HUES48 (cell line): ENCODE data around the gene HAUS3.
A peak's percentile ranks its signal among the peaks of the same experiment; 100 is the strongest.
"Not testable (repeated sequence)": the region's sequence is repeated elsewhere in the genome, so short reads cannot be mapped to it uniquely, and the experiment has no call there.

ENCODE experiments used
- H3K27ac ChIP-seq: one replicate; pipeline ENCODE4 v1.7.0; 2013; ENCODE audit warnings: low read depth, low read length, inconsistent platforms
- H3K27me3 ChIP-seq: 2 replicates; pipeline ENCODE4 v1.6.1; 2013; ENCODE audit warnings: mild to moderate bottlenecking, low read length; ENCODE audit not compliant: control insufficient read depth, insufficient read depth
- H3K36me3 ChIP-seq: 2 replicates; pipeline ENCODE4 v1.6.1; 2013; ENCODE audit warnings: low read length; ENCODE audit not compliant: control insufficient read depth, insufficient read depth
- H3K4me1 ChIP-seq: 2 replicates; pipeline ENCODE4 v1.6.1; 2013; ENCODE audit warnings: mild to moderate bottlenecking, low read length; ENCODE audit not compliant: control insufficient read depth, insufficient read depth
- H3K4me3 ChIP-seq: 2 replicates; pipeline ENCODE4 v1.5.1; 2013; ENCODE audit warnings: mild to moderate bottlenecking, low read depth, low read length
- H3K9ac ChIP-seq: 2 replicates; pipeline ENCODE4 v1.6.1; 2013; ENCODE audit warnings: mild to moderate bottlenecking, low read depth, low read length, moderate library complexity
- H3K9me3 ChIP-seq: 2 replicates; pipeline ENCODE4 v1.6.1; 2013; ENCODE audit warnings: low read length; ENCODE audit not compliant: control insufficient read depth, insufficient read depth

HAUS3 gene

DNA sequence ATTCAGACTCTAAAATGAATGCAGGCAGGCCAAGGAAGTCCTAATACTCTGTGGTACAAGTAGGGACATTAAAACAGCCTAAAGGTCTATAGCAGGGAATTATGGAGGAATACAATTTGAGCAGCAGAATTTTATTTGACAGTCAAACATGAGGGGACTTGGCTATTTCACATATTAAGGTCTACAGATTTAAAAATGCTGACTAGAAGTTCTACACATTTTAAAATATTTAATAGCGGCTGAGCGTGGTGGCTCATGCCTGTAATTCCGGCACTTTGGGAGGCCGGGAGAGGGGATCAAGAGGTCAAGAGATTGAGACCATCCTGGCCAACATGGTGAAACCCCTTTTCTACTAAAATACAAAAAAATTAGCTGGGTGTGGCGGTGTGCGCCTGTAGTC, 10.8 kb downstream of the HAUS3 start:
- Histone ChIP-seq H3K27me3 (no peaks in the 10 kb centered on the region), H3K4me1 (no peaks in the 10 kb centered on the region), H3K4me3 (no peak overlapping the region), H3K9me3 (no peaks in the 10 kb centered on the region), H3K9ac (no peak overlapping the region), H3K36me3 (peaks cover 44% of the 10 kb centered on the region), H3K27ac (no peak overlapping the region)

DNA sequence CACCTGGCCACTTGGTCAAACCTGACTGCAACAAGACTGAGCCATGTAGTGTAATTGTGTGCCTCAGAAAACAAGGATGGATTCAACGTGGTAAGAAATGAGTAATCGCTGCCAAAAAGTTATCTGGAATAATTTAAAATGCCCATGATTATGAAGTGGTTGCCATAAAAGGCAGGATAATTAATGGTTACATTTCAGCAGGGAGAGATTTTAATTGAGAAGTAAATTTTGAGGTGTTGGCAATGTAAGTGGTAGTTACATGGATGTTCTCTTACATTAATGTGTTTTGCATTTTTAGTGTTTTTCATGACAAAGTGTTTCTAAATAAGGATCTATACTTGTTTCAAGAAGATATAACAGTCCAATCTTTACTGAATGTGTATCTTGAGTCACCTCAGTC, 15.7 kb downstream of the HAUS3 start:
- Histone ChIP-seq H3K27me3 (no peaks in the 10 kb centered on the region), H3K27ac (no peak overlapping the region), H3K36me3 (peaks cover 6% of the 10 kb centered on the region; the same call in 1 of the 2 replicates), H3K4me3 (no peak overlapping the region), H3K9ac (no peak overlapping the region), H3K4me1 (peaks cover 22% of the 10 kb centered on the region), H3K9me3 (no peaks in the 10 kb centered on the region)

DNA sequence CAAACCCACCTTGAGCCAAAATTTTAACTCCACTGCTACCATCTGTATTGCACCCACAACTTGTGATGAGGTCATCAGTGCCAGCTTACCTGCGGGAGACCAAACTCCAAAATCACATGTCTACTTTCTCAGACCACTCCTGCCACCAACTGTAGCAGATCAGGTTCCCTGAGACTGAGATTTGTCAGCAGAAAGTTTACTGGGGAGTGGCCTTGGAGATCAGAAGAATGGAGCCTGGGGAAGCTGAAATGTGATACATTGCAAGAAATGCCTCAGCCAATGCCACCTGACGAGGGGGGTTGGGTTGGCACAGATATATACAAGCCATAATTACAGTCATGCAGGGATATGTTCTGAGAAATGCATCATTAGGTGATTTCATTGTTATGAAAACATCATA, 19.1 kb downstream of the HAUS3 start:
- Histone ChIP-seq H3K4me3 (no peak overlapping the region), H3K27ac (no peak overlapping the region), H3K27me3 (no peaks in the 10 kb centered on the region; the same call in 1 of the 2 replicates), H3K9ac (no peak overlapping the region), H3K36me3 (peaks cover 4% of the 10 kb centered on the region; the same call in 1 of the 2 replicates), H3K9me3 (no peaks in the 10 kb centered on the region), H3K4me1 (peaks cover 33% of the 10 kb centered on the region)

DNA sequence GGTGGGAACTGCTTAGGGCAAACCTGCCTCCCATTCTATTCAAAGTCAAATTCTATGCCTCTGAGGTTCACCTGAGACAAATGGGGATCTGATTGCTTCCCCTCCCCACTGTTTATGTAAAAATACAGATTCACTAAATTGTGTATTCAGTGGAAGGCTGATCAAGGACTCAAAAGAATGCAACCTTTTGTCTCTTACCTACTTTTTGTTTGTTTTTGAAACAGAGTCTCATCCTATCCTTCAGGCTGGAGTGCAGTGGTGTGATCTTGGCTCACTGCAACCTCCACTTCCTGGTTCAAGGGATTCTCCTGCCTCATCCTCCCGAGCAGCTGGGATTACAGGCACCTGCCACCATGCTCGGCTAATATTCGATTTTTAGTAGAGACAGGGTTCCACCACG, 20.5 kb downstream of the HAUS3 start:
- peak overlapping the region; percentile 86 for H3K27ac ChIP-seq
- 0 out of 2 replicates have a peak overlapping the region, but pooled peaks have one; percentile 9 for H3K9ac ChIP-seq
- H3K27me3 ChIP-seq, result not testable (repeated sequence)

DNA sequence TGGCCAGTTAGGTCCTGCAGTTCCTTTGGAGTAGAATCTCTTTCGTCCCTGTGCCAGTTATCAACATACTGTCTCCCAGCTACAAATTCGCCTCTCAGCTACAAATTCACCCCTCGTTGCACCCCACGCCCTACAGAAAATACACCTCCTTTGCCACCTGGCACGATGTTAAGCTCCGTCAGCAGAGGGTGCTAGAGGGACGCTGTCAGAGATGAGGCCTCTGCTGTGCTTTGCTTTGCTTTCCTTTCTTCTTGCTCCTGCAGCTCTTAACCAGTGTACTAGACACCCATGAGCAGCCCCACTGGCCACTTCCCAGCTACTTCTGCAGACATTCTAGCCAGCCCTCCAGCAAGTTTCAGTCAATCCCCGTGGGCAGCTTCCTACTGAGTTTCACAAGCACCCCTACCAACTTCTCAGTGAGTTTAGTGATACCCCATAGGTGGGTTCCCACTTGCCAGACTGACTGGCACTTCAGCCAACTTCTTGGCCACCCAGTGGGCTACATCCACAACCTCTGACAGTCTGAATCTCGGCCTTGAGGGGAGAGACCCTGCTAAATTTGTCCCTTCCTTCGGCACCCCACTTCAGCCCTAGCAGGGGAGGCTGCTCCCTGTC, 21.8 kb downstream of the HAUS3 start:
- H3K9ac ChIP-seq, result no peak overlapping the region
- H3K27me3 ChIP-seq, result no peaks in the 10 kb centered on the region; the same call in 1 of the 2 replicates
- H3K36me3 ChIP-seq, result no peaks in the 10 kb centered on the region
- no peak overlapping the region for H3K4me3 ChIP-seq
- H3K9me3 ChIP-seq, result no peaks in the 10 kb centered on the region
- H3K27ac ChIP-seq, result peak overlapping the region; percentile 46
- H3K4me1 ChIP-seq, result peaks cover 39% of the 10 kb centered on the region

More for the DNA sequence above, 20.5 kb downstream of the HAUS3 start:
- peaks cover 33% of the 10 kb centered on the region for H3K4me1 ChIP-seq
- not testable (repeated sequence) for H3K36me3 ChIP-seq, H3K9me3 ChIP-seq, H3K4me3 ChIP-seq

DNA sequence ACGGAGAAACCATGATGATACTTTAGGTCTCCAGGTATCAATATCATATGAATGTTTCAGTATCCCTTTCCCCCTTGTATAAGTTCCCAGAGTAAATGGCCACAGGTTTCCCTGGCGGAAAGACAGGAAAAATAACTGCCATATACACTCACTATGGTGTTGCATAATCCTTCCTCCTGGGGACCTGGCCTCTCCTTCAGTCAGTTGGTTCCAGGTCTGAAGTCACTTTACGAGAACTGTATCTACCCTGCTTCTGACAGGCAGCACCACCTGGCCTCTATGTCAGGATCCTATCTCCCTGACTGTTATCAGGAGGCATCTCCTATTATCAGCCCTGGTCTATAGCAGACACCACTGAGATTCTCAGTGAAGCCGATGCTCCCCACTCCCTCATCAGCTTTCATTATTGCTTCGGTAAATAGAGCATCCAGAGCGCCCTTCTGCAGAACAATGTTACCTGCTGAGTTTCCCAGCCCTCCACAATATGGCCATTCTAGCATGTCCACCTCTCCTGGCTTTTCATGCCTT, 22.6 kb downstream of the HAUS3 start:
- no peak overlapping the region for H3K4me3 ChIP-seq
- no peak overlapping the region for H3K9ac ChIP-seq
- no peaks in the 10 kb centered on the region; the same call in 1 of the 2 replicates for H3K27me3 ChIP-seq
- H3K4me1 ChIP-seq, result peaks cover 42% of the 10 kb centered on the region
- H3K36me3 ChIP-seq, result no peaks in the 10 kb centered on the region
- no peaks in the 10 kb centered on the region for H3K9me3 ChIP-seq
- H3K27ac ChIP-seq, result no peak overlapping the region

DNA sequence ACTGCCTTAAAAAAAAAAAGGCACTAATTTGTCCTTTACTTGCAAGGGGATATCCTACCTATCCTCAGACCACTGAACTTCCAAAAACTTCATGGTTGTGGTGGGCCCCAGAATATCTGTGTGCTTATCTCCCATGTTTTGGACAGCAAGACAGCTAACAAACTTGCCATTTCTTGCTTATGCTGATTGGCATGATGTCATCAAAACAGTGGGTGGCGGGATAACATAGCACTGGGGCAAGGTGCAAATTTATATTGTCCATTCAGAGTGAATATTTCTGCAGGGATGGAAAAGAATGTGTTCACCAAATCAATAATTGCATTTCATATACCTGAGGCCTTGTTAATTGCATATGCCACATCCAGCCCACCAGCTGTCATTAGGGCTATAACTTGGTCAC, 23.5 kb downstream of the HAUS3 start:
- Histone ChIP-seq H3K9me3 (no peaks in the 10 kb centered on the region), H3K9ac (no peak overlapping the region), H3K27ac (no peak overlapping the region), H3K4me3 (no peak overlapping the region), H3K27me3 (no peaks in the 10 kb centered on the region; the same call in 1 of the 2 replicates), H3K4me1 (peaks cover 41% of the 10 kb centered on the region), H3K36me3 (no peaks in the 10 kb centered on the region)

DNA sequence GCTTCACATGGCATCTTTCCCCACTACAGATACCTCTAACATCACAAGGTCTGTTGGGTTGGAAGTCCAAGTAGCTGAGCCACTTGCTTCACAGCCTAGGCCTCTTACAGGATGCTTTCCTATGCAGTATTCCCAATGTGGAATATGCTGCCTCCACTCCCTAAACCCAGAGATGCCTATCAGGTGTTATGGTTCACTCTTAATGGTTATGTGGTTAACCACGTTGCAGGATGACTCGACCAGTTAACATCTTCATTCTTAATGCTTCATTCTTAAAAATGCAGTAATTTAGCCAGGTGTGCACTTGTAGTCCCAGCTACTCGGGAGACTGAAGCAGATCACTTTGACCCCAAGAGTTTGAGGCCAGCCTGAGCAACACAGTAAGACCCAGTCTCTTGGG, 24.2 kb downstream of the HAUS3 start:
- Histone ChIP-seq H3K4me3 (no peak overlapping the region), H3K9me3 (no peaks in the 10 kb centered on the region), H3K27ac (no peak overlapping the region), H3K27me3 (no peaks in the 10 kb centered on the region; the same call in 1 of the 2 replicates), H3K36me3 (no peaks in the 10 kb centered on the region), H3K9ac (no peak overlapping the region), H3K4me1 (peaks cover 34% of the 10 kb centered on the region)

DNA sequence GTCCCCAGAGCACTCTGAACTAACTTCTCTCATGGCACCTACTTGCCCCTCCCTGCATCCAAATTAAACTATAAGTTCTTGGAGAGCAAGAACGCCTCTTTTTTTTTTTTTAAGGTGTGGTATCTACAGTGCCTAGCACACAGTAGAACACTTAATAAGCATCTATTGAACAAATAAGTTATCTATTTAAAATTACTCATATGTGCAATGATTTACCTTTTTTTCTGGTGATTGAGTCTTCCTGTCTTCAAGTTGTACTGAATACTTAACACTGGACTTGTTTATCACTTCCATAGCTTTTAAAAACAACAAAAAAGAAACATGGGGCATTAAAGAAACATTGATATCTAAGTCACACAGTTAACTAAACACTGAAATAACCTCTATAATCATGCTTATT, 29.1 kb downstream of the HAUS3 start:
- Histone ChIP-seq H3K36me3 (no peaks in the 10 kb centered on the region), H3K4me1 (peaks cover 9% of the 10 kb centered on the region), H3K9me3 (no peaks in the 10 kb centered on the region), H3K9ac (no peak overlapping the region), H3K27ac (no peak overlapping the region), H3K4me3 (no peak overlapping the region), H3K27me3 (no peaks in the 10 kb centered on the region)

DNA sequence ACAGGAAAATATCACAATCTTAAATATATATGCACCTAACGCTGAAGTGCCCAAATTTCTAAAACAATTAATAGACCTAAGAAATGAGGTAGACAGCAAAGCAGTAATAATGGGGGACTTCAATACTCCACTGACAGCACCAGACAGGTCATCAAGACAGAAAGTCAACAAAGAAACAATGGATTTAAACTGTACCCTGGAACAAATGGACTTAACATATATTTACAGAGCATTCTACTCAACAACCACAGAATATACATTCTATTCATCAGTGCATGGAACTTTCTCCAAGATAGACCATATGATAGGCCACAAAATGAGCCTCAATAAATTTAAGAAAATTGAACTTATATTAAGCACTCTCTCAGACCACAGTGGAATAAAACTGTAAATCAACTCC, 39.1 kb downstream of the HAUS3 start:
- H3K36me3 ChIP-seq, H3K4me3 ChIP-seq, H3K4me1 ChIP-seq, H3K9me3 ChIP-seq, H3K9ac ChIP-seq, H3K27ac ChIP-seq, H3K27me3 ChIP-seq: not testable (repeated sequence)

DNA sequence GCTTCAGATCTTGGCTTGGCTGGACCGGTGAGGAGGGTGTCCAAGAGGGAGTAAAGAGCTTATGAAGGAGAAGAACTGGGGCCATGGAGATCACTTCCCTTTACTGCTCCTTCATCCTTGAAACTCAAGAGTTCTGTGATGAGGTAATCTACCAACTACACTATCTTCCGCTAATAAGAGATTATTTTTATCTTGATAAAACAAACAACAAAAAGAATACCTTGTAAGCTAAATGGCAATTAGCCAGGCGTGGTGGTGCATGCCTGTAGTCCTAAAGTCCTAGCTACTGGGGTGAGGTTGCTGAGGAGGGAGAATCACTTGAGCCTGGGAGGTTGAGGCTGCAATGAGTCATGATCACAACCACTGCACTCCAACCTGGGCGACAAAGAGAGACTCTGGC, 47.4 kb downstream of the HAUS3 start:
- Histone ChIP-seq H3K27ac (no peak overlapping the region), H3K9ac (no peak overlapping the region), H3K27me3 (no peaks in the 10 kb centered on the region), H3K4me1 (no peaks in the 10 kb centered on the region), H3K36me3 (no peaks in the 10 kb centered on the region), H3K9me3 (no peaks in the 10 kb centered on the region), H3K4me3 (no peak overlapping the region)
